ENCODE data around the gene C1R.
A peak's percentile ranks its signal among the peaks of the same experiment; 100 is the strongest.

C1R gene

DNA sequence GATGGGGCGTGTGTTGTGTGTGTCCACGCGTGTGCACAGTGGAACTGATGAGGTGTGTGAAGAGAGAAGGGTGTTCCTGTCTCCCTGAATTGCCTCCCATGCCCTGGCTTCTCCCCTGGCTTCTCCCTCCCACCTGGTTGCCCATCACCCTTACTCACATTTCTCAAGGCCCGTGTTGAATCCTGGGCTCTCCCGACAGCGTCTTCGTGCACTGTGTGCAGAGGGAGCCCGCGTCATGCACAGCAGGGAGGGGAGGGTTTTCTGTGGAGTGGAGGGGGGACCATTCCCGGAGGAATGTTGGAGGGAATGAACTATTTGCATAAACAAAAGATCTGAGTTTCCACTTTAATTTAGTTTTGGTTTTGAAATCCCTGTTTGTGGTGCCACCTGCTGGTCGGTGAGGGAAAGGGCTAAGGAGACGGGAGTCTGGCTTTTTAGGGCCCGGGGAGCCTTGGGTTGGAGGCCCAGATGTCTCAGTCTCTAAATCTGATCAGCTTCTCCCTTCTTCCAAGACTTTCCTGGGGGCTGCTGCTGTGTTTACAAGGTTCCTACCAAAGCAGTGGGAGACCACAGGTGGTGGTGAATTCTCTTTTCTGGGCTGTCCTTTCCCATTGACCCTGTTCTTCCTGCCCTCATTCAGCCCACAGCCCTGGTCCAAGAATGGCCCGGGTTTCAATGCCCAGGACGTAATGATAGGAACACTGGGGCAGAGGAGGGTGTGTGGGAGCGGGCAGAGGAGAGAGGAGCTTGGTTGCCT, at the start of gene C1R:
C1R (minus strand) TSS at position 217 of the 757 bp plus-strand sequence; CDS start at position 160, 57 bp downstream.
- Histone ChIP-seq H3K4me1 (peaks cover 0 to 47% (median 38%) of the 10 kb centered on the region in 4 donors), H3K36me3 (peaks cover 26 to 31% (median 27%) of the 10 kb centered on the region in 3 donors), H3K4me3 (peak within 1 kb of the TSS; percentile 57), H3K9me3 (no peaks in the 10 kb centered on the region), H3K27ac (peak within 1 kb of the TSS; percentile 78 to 87), H3K27me3 (no peaks in the 10 kb centered on the region)
- TF ChIP-seq, protein P1, sequence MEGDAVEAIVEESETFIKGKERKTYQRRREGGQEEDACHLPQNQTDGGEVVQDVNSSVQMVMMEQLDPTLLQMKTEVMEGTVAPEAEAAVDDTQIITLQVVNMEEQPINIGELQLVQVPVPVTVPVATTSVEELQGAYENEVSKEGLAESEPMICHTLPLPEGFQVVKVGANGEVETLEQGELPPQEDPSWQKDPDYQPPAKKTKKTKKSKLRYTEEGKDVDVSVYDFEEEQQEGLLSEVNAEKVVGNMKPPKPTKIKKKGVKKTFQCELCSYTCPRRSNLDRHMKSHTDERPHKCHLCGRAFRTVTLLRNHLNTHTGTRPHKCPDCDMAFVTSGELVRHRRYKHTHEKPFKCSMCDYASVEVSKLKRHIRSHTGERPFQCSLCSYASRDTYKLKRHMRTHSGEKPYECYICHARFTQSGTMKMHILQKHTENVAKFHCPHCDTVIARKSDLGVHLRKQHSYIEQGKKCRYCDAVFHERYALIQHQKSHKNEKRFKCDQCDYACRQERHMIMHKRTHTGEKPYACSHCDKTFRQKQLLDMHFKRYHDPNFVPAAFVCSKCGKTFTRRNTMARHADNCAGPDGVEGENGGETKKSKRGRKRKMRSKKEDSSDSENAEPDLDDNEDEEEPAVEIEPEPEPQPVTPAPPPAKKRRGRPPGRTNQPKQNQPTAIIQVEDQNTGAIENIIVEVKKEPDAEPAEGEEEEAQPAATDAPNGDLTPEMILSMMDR (IDR thresholded peaks at IDR 0.05): peak; percentile 85 to 92
- DNase-seq: peak; percentile 89 to 92
- intact Hi-C loops (cut with DNase I; ENCODE audit: low total_unique reads): loop anchor here (2.0 to 5.0 kb wide), 2 partner anchors 32 to 885 kb away; partner anchors contain the start of gene C1S

DNA sequence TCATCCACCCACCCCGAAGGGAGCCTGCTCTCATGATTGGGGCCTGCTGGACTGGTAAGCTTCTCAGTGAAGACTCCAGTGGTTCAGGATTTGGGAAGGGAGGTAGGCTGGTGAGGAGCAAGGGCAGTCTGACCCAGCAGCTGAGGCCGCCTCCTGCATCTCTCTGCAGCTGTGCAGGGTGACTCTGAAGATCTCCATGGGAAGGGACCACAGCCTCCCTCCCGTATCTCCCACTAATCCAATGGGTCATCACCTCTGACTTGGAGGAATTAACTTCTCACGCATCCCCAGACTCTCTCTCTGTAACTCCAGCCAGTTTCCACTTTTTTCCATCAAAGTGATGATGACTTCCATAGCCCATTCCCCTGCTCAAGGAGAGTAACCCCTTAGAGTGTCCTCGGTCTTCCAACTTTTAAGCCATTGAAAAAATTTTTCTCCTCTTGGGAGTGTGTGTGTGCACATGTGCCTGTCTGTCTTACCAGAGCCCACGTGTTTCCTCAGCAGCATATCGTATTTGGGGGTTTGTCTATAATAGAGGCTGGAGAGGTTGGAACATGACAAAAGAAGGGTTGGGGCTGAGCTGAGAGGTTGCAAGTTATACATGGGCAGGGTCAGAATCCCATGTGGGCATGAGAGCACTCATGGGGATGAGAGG, 49.2 kb upstream of the C1R start:
- TF ChIP-seq, protein P1 (IDR thresholded peaks at IDR 0.05): no peak

DNA sequence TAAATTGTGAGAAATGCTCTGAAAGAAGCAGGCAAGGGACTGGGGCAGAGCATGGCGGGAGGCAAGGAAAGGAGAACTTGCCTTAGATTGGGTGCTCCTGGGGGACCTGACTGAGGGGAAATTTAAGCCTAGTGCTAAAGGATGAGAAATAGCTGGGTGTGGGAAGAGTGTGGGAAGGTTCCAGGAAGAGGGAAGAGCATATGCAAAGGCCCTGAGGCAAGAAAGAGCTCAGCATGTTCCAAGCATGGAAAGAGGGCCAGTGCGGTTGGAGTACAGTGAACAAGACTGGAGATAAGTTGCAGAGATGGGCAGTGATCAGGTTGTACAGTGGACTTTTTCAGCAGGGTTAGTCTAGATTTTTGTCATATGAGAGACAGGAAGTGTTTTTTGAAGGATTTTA, 47.0 kb upstream of the C1R start:
- intact Hi-C loops (cut with DNase I; ENCODE audit: low total_unique reads): no loop called here
- peaks cover 0 to 77% (median 22%) of the 10 kb centered on the region in 3 donors for H3K36me3 ChIP-seq
- TF ChIP-seq, protein P1 (IDR thresholded peaks at IDR 0.05): no peak
- no peak overlapping the region for H3K4me3 ChIP-seq
- no peak overlapping the region for H3K27ac ChIP-seq
- DNase-seq: no peak
- H3K4me1 ChIP-seq: no peaks in the 10 kb centered on the region
- no peaks in the 10 kb centered on the region for H3K9me3 ChIP-seq
- H3K27me3 ChIP-seq: no peaks in the 10 kb centered on the region

More for the DNA sequence above, 49.2 kb upstream of the C1R start:
- DNase-seq: no peak
- no peak overlapping the region for H3K4me3 ChIP-seq
- H3K27ac ChIP-seq: no peak overlapping the region
- intact Hi-C loops (cut with DNase I; ENCODE audit: low total_unique reads): no loop called here
- H3K9me3 ChIP-seq: no peaks in the 10 kb centered on the region
- no peaks in the 10 kb centered on the region for H3K27me3 ChIP-seq
- peaks cover 0 to 64% (median 21%) of the 10 kb centered on the region in 3 donors for H3K36me3 ChIP-seq
- H3K4me1 ChIP-seq: no peaks in the 10 kb centered on the region

DNA sequence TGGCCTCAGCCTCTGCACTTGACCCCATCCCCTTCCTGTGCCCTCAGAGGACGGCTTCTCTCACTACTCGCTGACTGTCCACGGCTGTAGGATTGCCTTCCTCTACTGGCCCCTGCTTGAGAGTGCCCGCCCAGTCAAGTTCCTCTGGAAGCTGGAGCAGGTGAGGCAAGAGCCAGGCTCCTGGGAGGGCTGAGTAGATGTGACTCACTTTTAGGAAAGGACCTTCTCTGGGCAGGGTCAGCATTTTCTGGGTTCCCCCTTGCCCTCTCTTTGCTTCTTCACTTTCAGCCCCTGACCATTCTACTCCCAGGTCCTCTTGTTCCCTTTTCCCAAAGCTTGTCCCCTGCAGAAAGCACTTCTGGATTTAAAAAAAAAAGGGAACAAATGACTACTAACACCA, 45.7 kb upstream of the C1R start:
- H3K4me3 ChIP-seq: no peak overlapping the region
- intact Hi-C loops (cut with DNase I; ENCODE audit: low total_unique reads): no loop called here
- H3K4me1 ChIP-seq: no peaks in the 10 kb centered on the region
- no peak overlapping the region for H3K27ac ChIP-seq
- H3K9me3 ChIP-seq: no peaks in the 10 kb centered on the region
- TF ChIP-seq, protein P1 (IDR thresholded peaks at IDR 0.05): no peak
- no peak for DNase-seq
- peaks cover 0 to 72% (median 18%) of the 10 kb centered on the region in 3 donors for H3K36me3 ChIP-seq
- no peaks in the 10 kb centered on the region for H3K27me3 ChIP-seq

DNA sequence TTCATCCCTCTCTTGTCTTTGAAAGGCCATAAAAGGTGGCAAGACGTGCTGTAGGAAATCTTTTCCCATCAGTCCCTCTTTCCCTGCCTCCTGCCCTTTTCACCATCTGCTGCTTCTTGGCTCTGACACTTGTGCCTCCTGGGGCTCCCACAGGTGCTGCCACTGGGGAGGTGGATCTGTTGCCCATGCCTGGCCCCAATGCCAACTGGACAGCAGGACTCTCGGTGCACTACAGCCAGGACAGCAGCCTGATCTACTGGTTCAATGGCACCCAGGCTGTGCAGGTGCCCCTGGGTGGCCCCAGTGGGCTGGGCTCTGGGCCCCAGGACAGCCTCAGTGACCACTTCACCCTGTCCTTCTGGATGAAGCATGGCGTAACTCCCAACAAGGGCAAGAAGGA, 44.4 kb upstream of the C1R start:
- no peak overlapping the region for H3K27ac ChIP-seq
- TF ChIP-seq, protein P1 (IDR thresholded peaks at IDR 0.05): no peak
- H3K4me1 ChIP-seq: no peaks in the 10 kb centered on the region
- H3K27me3 ChIP-seq: no peaks in the 10 kb centered on the region
- peaks cover 0 to 60% (median 16%) of the 10 kb centered on the region in 3 donors for H3K36me3 ChIP-seq
- intact Hi-C loops (cut with DNase I; ENCODE audit: low total_unique reads): no loop called here
- DNase-seq: no peak
- H3K9me3 ChIP-seq: no peaks in the 10 kb centered on the region
- no peak overlapping the region for H3K4me3 ChIP-seq

Data from tibial artery (tissue), 4 donors.